Measurements from ENCODE around the gene GBE1. TPM values are rescaled to one million over a fixed set of nuclear protein-coding genes. Genes with fewer than 3 reads are reported as not detected.

The GBE1 gene
- total RNA-seq, 4 donors from 2014 or later = 127 to 319 (median 239) TPM

GRCh38 chr3:81568378-81568777, 193.1 kb downstream of the GBE1 start:
- intact Hi-C loops (cut with DNase I; ENCODE audit: low total_unique reads) = no loop called here
- TF ChIP-seq POLR2A (IDR thresholded peaks at IDR 0.05) (no peak), CTCF (IDR thresholded peaks at IDR 0.05 in 4 of 5, conservative IDR thresholded peaks at IDR 0.05 in 1 of 5) (no peak)
- DNase-seq (no peak), ATAC-seq (no peak)
- Histone ChIP-seq H3K4me1 (no peaks in the 10 kb centered on the region), H3K27ac (no peak overlapping the region), H3K9me3 (no peaks in the 10 kb centered on the region), H3K4me3 (no peak overlapping the region), H3K36me3 (peaks cover 0 to 28% of the 10 kb centered on the region in 2 donors), H3K27me3 (no peaks in the 10 kb centered on the region)
- in situ Hi-C loops (cut with MboI; ENCODE audit: low sequenced_read_pairs in 4 of 4) = no loop called here

GRCh38 chr3:81565041-81565440, 196.4 kb downstream of the GBE1 start:
- TF ChIP-seq CTCF (IDR thresholded peaks at IDR 0.05 in 4 of 5, conservative IDR thresholded peaks at IDR 0.05 in 1 of 5) = no peak
- no peak for TF ChIP-seq POLR2A (IDR thresholded peaks at IDR 0.05)
- no peak for ATAC-seq
- Histone ChIP-seq H3K36me3 (peaks cover 0 to 42% of the 10 kb centered on the region in 2 donors), H3K27ac (no peak overlapping the region), H3K9me3 (no peaks in the 10 kb centered on the region), H3K4me3 (no peak overlapping the region), H3K4me1 (no peaks in the 10 kb centered on the region), H3K27me3 (no peaks in the 10 kb centered on the region)
- intact Hi-C loops (cut with DNase I; ENCODE audit: low total_unique reads) = no loop called here
- DNase-seq = no peak
- in situ Hi-C loops (cut with MboI; ENCODE audit: low sequenced_read_pairs in 4 of 4) = no loop called here

- Histone ChIP-seq H3K27me3 (no peaks in the 10 kb centered on the region), H3K4me3 (no peak overlapping the region), H3K4me1 (peaks cover 0 to 14% of the 10 kb centered on the region in 2 donors), H3K27ac (no peak overlapping the region), H3K9me3 (no peaks in the 10 kb centered on the region), H3K36me3 (peaks cover 0 to 17% of the 10 kb centered on the region in 2 donors)
- intact Hi-C loops (cut with DNase I; ENCODE audit: low total_unique reads) (no loop called here), in situ Hi-C loops (cut with MboI; ENCODE audit: low sequenced_read_pairs in 4 of 4) (no loop called here)
- DNase-seq (no peak), ATAC-seq (no peak)
- TF ChIP-seq CTCF (IDR thresholded peaks at IDR 0.05 in 4 of 5, conservative IDR thresholded peaks at IDR 0.05 in 1 of 5) (no peak), POLR2A (IDR thresholded peaks at IDR 0.05) (no peak)
Measured at GRCh38 chr3:81558106-81558505, 203.3 kb downstream of the GBE1 start.

GRCh38 chr3:81554801-81555200, 206.6 kb downstream of the GBE1 start:
- intact Hi-C loops (cut with DNase I; ENCODE audit: low total_unique reads) (no loop called here), in situ Hi-C loops (cut with MboI; ENCODE audit: low sequenced_read_pairs in 4 of 4) (no loop called here)
- no peak for TF ChIP-seq POLR2A (IDR thresholded peaks at IDR 0.05)
- no peak for TF ChIP-seq CTCF (IDR thresholded peaks at IDR 0.05 in 4 of 5, conservative IDR thresholded peaks at IDR 0.05 in 1 of 5)
- Histone ChIP-seq H3K4me3 (no peak overlapping the region), H3K27me3 (no peaks in the 10 kb centered on the region), H3K27ac (peak overlapping the region in 1 of 4 donors; percentile 37), H3K36me3 (no peaks in the 10 kb centered on the region), H3K4me1 (peaks cover 0 to 32% of the 10 kb centered on the region in 2 donors), H3K9me3 (no peaks in the 10 kb centered on the region)
- no peak for ATAC-seq
- no peak for DNase-seq

GRCh38 chr3:81554388-81554787, 207.1 kb downstream of the GBE1 start:
- Histone ChIP-seq H3K4me1 (peaks cover 0 to 34% of the 10 kb centered on the region in 2 donors), H3K4me3 (no peak overlapping the region), H3K27ac (peak overlapping the region in 1 of 4 donors; percentile 37), H3K27me3 (no peaks in the 10 kb centered on the region), H3K9me3 (no peaks in the 10 kb centered on the region), H3K36me3 (no peaks in the 10 kb centered on the region)
- intact Hi-C loops (cut with DNase I; ENCODE audit: low total_unique reads) = no loop called here
- DNase-seq (no peak), ATAC-seq (no peak)
- TF ChIP-seq POLR2A (IDR thresholded peaks at IDR 0.05) = no peak
- TF ChIP-seq CTCF (IDR thresholded peaks at IDR 0.05 in 4 of 5, conservative IDR thresholded peaks at IDR 0.05 in 1 of 5) = no peak
- in situ Hi-C loops (cut with MboI; ENCODE audit: low sequenced_read_pairs in 4 of 4) = no loop called here

Data from gastrocnemius medialis (tissue), 4 donors.